HG03025 (cell line): ENCODE measurements around the gene EYS.

Experiments used
- ATAC-seq: cut with Tn5 transposase; IDR thresholded peaks from one replicate; pipeline ENCODE4 v1.9.1; 2021; ENCODE audit warnings: mild to moderate bottlenecking, moderate library complexity; ENCODE audit not compliant: unreplicated experiment, low FRiP score

Gene EYS

DNA sequence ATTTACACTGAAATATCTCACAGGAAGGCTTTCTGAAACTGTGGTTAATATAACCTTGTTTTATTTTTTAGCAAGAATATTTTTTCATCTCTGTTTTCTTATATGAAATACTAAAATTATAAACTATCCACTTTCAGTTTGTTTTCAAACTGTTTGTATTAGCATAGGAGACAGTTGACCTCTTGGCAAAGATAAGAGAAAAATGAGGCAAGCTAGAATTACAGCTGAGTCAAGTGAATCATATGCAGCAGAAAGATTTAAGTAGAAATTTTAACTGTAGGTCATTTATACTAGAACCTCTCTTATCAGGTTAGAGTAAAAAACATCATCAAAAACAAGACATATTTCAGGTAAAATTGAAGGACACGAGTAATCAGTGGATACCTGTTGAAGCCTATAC is 1278.8 kb downstream of the EYS start:
- no peak for ATAC-seq

GRCh38 chr6:64415926-64416325 is 1291.1 kb downstream of the EYS start:
- no peak for ATAC-seq

GRCh38 chr6:64411226-64411625 is 1295.8 kb downstream of the EYS start:
- ATAC-seq, result no peak

GRCh38 chr6:64409948-64410347 is 1297.1 kb downstream of the EYS start:
- no peak for ATAC-seq

DNA sequence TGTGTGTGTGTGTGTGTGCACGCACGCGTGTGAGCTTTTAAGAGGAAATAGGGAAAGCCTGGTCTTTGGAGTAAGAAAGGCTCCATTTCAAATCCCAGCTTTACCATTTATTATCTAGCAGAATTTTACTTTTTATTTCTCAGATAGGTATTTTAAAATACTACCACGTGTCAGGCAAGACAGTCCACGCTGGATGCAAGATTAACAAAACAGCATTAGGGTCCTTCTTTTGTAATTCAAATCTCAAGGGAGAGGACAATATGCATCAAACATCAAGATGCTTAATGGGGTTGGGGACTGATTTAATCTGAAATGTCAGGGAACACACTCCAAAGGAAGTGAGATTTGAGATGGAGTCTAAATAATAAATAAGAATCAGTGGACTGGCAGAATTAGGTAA is 1302.6 kb downstream of the EYS start:
- ATAC-seq, result no peak

GRCh38 chr6:64383277-64383676 is 1323.7 kb downstream of the EYS start:
- ATAC-seq, result no peak

DNA sequence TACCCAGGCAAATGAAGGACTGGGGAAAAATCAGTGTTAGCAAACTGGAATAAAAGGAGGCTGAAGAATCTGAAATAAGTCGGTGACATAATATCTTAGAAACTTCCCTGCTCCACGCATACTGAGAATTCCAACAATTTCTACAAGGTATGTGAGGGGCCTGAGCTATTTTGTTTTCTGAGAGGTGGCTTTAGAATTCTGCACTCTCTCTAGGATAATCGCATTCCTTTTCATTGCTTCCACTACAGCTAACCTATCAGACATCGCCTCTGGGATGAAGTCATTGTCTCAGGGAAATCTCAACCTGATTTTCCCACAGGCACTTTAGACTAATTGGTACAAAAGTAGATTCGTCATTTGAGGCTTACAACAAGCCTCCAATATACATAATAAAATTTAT is 1330.6 kb downstream of the EYS start:
- no peak for ATAC-seq

- no peak for ATAC-seq
Measured at GRCh38 chr6:64357430-64357829, 1349.6 kb downstream of the EYS start.

GRCh38 chr6:64347411-64347810 is 1359.6 kb downstream of the EYS start:
- ATAC-seq, result no peak

- no peak for ATAC-seq
Measured at GRCh38 chr6:64335195-64335594, 1371.8 kb downstream of the EYS start.

DNA sequence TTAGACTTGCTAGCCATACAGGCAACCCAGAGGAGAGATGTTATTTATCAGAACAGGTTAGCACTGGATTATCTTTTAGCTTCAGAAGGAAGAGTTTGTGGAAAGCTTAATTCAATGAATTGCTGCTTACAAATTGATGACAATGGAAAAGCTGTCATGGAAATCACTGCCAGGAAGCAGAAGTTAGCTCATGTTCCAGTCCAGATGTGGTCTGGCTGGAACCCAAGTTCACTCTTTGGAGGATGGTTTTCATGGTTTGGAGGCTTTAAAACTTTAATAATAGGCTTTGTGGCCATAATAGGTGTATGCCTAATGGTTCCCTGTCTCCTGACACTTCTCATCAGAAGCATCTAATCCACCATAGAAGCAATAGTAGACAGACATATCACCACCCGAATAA is 1372.4 kb downstream of the EYS start:
- ATAC-seq, result no peak

DNA sequence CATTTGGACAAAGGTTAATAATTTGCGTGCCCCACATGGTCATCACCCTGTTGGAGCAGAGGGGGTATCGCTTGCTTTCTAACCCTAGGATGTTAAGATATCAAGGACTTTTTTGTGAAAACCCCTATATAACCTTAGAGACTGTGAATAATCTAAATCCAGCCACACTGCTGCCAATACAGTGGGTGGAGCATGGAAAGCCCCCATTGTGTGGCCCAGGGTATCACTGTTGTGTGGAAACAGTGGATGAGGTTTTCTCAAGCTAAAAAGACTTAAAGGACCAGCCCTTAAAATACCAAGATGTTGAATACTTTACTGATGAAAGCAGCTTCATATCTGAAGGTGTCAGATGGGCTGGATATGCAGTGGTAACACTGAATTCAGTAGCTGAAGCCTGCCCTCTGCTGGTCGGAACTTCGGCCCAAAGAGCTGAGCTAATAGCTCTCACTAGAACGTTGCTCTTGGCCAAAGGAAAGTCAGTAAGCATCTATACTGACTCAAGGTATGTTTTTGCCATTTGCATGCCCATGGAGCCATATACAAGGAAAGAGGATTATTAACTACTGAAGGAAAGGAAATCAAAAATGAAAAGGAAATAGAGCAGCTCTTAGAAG is 1376.2 kb downstream of the EYS start:
- no peak for ATAC-seq

DNA sequence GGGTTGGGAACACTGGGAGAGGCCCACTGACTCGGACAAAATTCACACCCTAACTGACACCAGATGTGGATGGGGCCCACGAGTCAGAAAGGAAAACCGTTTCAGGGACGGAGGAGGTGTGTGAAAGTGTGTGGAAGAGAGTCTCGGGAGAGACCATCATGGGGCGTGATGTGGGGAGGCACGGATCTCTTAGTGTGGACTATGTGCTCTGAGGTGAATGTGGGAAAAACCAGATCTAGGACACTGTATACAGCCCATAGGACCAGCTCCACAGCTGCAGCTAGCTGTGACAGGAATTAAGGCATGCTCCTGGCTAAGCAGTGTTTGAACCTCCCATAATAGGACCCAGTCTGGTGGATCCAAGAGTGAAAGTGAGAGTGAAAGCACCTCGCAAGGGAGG is 1380.1 kb downstream of the EYS start:
- no peak for ATAC-seq

GRCh38 chr6:64325093-64325492 is 1381.9 kb downstream of the EYS start:
- ATAC-seq, result no peak

DNA sequence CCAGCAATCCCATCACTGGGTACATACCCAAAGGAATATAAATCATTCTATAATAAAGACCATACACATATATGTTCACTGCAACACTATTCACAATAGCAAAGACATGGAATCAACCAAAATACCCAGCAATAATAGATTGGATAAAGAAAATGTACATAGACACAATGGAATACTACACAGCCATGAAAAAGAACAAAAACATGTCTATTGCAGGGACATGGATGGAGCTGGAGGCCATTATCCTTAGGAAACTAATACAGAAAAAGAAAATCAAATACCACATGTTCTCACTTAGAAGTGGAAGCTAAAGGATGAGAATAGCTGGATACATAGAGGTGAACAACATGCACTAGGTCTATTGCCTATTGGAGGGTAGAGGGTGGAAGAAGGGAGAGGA is 1396.8 kb downstream of the EYS start:
- no peak for ATAC-seq

DNA sequence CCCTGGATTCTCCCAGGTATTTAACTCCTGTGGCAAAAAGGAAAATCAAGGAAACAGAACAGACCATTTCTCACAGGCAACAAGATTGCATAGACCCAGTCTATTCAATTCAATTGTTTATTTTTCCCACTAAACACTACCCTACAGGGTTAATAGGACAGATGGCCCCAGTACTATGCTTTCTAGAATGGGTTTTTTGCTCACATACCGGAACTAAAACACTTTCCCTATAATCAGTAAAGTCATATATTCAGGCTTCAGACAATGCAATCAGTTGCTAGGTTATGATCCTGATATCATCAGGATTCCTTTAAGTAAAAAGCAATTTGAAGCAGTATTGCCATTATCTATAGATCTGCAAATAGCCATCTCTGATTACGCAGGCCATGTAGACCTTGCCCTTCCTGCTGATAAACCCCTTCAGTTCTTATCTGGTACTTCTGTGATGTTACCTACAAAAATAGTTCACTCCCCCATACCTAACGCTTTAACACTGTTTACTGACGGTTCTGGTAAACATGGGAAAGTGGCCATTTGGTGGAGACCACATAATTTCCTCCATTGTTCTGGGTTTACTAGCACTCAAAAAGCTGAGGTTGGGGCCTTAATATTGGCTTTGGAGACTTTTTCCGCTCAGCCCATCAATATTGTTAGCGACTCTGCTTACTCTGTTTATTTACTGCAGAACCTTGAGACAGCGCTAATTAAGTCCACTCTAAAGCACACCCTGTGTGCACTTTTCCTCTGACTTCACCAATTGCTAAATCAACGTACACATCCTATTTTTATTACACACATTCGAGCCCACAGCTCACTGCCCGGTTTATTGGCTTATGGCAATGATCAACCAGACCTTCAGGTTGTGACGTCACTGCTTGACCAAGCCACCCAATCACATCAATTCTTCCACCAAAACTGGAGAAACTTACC is 1405.5 kb downstream of the EYS start:
- no peak for ATAC-seq

GRCh38 chr6:64299176-64299575 is 1407.8 kb downstream of the EYS start:
- ATAC-seq, result no peak

DNA sequence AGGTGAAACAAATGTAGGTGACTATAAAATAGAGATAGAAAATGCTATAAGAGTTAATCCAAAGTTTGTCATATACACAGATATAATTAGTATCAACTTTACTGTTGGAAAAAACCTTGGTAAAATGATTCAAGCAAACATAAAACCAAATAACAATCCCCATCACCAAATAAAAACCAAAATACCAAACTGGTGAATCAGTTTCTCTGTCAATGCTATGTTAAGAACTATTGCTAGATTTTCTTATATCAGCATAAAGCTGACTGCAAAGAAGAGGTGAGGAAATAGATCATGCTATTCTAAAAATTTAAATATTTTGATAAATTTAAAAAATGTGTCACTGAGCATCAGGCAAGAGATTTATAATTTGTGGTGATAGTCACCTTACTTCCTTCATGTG is 1413.0 kb downstream of the EYS start:
- no peak for ATAC-seq

DNA sequence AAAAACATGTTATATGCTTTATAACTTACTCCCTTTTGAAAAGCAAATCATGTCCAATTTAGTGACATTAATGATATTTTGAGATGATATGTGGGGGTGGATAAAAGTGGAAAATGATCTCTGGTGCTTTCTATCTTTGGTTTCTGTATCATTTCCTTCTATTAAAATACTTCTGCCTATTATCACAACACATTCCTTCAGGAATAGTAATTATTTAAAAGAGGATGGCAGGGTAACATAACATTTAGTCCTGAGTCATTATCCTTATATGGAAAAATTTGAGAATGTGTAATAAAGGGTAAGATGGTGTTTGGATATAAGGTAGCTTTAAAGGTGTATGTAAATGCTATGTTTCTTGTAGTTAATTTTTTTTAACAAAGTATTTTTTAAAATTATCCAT is 1413.7 kb downstream of the EYS start:
- ATAC-seq, result no peak

DNA sequence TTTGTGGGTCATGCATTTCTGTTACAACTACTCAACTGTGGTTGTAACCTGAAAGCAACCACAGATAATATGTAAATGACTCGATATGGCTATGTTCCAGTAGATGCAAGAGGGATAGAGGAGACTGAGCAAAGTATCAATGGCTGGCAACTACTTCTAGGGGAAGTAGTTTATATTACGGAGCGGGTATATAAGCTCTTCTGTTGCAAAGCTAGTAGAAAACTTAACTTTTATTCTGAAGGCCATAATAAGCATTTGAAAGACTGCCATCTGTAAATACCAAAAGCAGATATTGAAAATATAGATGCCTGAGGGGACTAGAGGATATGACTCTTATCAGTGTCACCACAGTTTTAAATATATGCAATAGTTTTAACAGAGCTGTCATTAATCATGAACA is 1416.2 kb downstream of the EYS start:
- no peak for ATAC-seq

- ATAC-seq, result no peak
Measured at GRCh38 chr6:64289931-64290330, 1417.1 kb downstream of the EYS start.

- no peak for ATAC-seq
Measured at GRCh38 chr6:64288351-64288750, 1418.7 kb downstream of the EYS start.
